ENCODE data around the gene TUBB6.

The TUBB6 gene

GRCh38 chr18:12345491-12346239 lies 37.6 kb downstream of the TUBB6 start:
- DNase-seq: no peak

GRCh38 chr18:12346240-12346565 lies 38.2 kb downstream of the TUBB6 start:
- no peak for DNase-seq

- DNase-seq: no peak
Measured at GRCh38 chr18:12347895-12348294, 39.9 kb downstream of the TUBB6 start.

GRCh38 chr18:12352188-12352587 lies 44.1 kb downstream of the TUBB6 start:
- DNase-seq: no peak

GRCh38 chr18:12359515-12359927 lies 51.5 kb downstream of the TUBB6 start:
- DNase-seq: no peak

- DNase-seq: no peak
Measured at GRCh38 chr18:12361770-12362378, 53.8 kb downstream of the TUBB6 start.

GRCh38 chr18:12362473-12363174 lies 54.6 kb downstream of the TUBB6 start:
- no peak for DNase-seq

- no peak for DNase-seq
Measured at GRCh38 chr18:12366379-12366778, 58.3 kb downstream of the TUBB6 start.

GRCh38 chr18:12366784-12367183 lies 58.7 kb downstream of the TUBB6 start:
- no peak for DNase-seq

GRCh38 chr18:12369211-12369610 lies 61.2 kb downstream of the TUBB6 start:
- no peak for DNase-seq

GRCh38 chr18:12371590-12371989 lies 63.5 kb downstream of the TUBB6 start:
- no peak for DNase-seq

GRCh38 chr18:12372406-12372805 lies 64.4 kb downstream of the TUBB6 start:
- no peak for DNase-seq

GRCh38 chr18:12373116-12373770 lies 65.2 kb downstream of the TUBB6 start:
- no peak for DNase-seq

- DNase-seq: no peak
Measured at GRCh38 chr18:12373771-12374116, 65.7 kb downstream of the TUBB6 start.

GRCh38 chr18:12374401-12374800 lies 66.4 kb downstream of the TUBB6 start:
- no peak for DNase-seq

All from NCI-H1930 (cell line).